22Rv1 (cell line): ENCODE data around the gene NMT1.

Source experiments
- CTCF ChIP-seq: fragments of 450-650 bp; IDR thresholded peaks from 2 replicates; pipeline ENCODE4 v1.5.1; 2017; ENCODE audit warnings: mild to moderate bottlenecking
- ZFX ChIP-seq: fragments of 450-650 bp; IDR thresholded peaks from 2 replicates; pipeline ENCODE4 v1.6.1; 2017; ENCODE audit warnings: antibody characterized with exemption, borderline replicate concordance

DNA sequence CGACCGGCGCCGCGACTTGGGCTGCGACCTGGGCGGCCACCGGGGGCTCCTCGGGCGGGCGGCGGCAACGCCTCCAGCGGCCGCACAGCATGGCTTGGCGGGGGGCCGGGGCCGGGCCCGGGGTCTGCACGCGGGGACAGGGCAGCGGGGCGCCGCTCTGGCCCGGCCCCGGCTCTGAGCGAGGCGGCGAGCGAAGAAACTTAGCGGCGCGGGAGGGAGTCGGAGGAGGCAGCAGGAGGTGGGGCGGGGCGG lies 71.1 kb downstream of the NMT1 start, which contains the start of gene PLCD3:
- TF ChIP-seq CTCF (no peak), ZFX (no peak)
